Ishikawa (cell line): ENCODE data around the gene SEMA3B.

Experiments
- CEBPB ChIP-seq: IDR thresholded peaks from 2 replicates; pipeline ENCODE4 v1.6.1; 2012
- CREB1 ChIP-seq: IDR thresholded peaks from 2 replicates; pipeline ENCODE4 v1.6.1; 2012; ENCODE audit warnings: low read depth
- EGR1 ChIP-seq: IDR thresholded peaks from 2 replicates; pipeline ENCODE4 v1.6.1; 2012
- EP300 ChIP-seq: IDR thresholded peaks from 2 replicates; pipeline ENCODE4 v1.6.1; 2012; ENCODE audit warnings: borderline replicate concordance
- FOXM1 ChIP-seq: IDR thresholded peaks from 2 replicates; pipeline ENCODE4 v1.6.1; 2012; ENCODE audit warnings: low read depth, borderline replicate concordance
- RAD21 ChIP-seq: IDR thresholded peaks from 2 replicates; pipeline ENCODE4 v1.6.1; 2012; ENCODE audit warnings: low read depth
- TAF1 ChIP-seq: IDR thresholded peaks from 2 replicates; pipeline ENCODE4 v1.6.1; 2012; ENCODE audit warnings: low read depth, mild to moderate bottlenecking
- TEAD4 ChIP-seq: IDR thresholded peaks from 2 replicates; pipeline ENCODE4 v1.6.1; 2012
- YY1 ChIP-seq: IDR thresholded peaks from 2 replicates; pipeline ENCODE4 v1.6.1; 2012; ENCODE audit warnings: low read depth
- ZBTB7A ChIP-seq: IDR thresholded peaks from 2 replicates; pipeline ENCODE4 v1.6.1; 2012; ENCODE audit warnings: low read depth
- TF ChIP-seq, protein P1 (sequence below): IDR thresholded peaks from 2 replicates; pipeline ENCODE4 v1.6.1; 2012; ENCODE audit warnings: low read depth, mild to moderate bottlenecking
- TF ChIP-seq, protein P2 (sequence below): IDR thresholded peaks from 2 replicates; pipeline ENCODE4 v1.6.1; 2012
- TF ChIP-seq, protein P3 (sequence below): IDR thresholded peaks from 2 replicates; pipeline ENCODE4 v1.6.1; 2012

DNA sequence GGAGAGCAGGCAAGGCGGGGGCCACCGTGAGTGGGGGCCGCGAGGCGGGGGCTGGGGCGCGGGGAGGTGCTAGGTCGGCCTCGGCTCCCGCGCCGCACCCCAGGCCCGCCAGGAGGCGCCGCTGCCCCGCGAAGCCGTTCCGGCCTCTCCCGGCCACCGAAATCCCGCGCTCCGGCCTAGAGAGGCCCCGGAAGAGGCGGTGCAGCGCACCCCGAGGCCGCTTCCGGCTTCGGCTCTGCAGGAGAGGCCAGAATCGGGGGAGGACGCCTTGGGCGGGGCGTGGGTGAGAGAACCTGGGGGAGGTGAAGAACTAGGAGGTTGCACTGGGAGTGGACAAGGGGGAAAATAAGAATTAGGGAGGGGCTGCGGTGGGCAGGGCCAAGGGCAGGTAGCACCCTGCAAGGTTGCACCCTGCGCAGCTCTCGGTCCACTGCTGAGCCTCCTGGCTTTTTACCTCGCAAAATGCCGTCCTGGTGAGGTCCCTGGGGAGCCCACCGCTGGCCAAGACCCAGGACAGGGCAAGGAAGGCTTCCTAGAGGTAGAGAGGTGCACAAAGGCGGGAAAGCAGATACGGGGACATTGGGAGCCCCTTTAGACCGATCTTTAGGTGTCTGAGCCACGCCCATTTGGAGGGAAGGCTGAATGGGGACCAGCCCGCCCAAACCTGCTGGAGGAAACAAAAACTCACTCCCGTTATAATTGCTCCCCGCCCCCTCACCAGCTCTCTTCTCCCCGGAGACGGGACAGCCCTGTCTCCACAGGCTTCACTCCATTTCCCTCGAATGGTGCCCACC is 41.4 kb upstream of the SEMA3B start:
- TF ChIP-seq RAD21, result peak; percentile 81
- TF ChIP-seq, protein P1, sequence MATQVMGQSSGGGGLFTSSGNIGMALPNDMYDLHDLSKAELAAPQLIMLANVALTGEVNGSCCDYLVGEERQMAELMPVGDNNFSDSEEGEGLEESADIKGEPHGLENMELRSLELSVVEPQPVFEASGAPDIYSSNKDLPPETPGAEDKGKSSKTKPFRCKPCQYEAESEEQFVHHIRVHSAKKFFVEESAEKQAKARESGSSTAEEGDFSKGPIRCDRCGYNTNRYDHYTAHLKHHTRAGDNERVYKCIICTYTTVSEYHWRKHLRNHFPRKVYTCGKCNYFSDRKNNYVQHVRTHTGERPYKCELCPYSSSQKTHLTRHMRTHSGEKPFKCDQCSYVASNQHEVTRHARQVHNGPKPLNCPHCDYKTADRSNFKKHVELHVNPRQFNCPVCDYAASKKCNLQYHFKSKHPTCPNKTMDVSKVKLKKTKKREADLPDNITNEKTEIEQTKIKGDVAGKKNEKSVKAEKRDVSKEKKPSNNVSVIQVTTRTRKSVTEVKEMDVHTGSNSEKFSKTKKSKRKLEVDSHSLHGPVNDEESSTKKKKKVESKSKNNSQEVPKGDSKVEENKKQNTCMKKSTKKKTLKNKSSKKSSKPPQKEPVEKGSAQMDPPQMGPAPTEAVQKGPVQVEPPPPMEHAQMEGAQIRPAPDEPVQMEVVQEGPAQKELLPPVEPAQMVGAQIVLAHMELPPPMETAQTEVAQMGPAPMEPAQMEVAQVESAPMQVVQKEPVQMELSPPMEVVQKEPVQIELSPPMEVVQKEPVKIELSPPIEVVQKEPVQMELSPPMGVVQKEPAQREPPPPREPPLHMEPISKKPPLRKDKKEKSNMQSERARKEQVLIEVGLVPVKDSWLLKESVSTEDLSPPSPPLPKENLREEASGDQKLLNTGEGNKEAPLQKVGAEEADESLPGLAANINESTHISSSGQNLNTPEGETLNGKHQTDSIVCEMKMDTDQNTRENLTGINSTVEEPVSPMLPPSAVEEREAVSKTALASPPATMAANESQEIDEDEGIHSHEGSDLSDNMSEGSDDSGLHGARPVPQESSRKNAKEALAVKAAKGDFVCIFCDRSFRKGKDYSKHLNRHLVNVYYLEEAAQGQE, result no peak
- TF ChIP-seq EGR1, result peak; percentile 88
- TF ChIP-seq ZBTB7A, result peak; percentile 98
- TF ChIP-seq, protein P2, sequence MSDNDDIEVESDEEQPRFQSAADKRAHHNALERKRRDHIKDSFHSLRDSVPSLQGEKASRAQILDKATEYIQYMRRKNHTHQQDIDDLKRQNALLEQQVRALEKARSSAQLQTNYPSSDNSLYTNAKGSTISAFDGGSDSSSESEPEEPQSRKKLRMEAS, result no peak
- TF ChIP-seq TAF1, result 0 out of 2 replicates have a peak, but pooled peaks have one; percentile 53
- peak; percentile 54; the same call in 1 of the 2 replicates for TF ChIP-seq EP300
- no peak for TF ChIP-seq YY1
- peak; percentile 3; the same call in 1 of the 2 replicates for TF ChIP-seq CEBPB
- peak; percentile 45; the same call in 1 of the 2 replicates for TF ChIP-seq FOXM1
- TF ChIP-seq, protein P3, sequence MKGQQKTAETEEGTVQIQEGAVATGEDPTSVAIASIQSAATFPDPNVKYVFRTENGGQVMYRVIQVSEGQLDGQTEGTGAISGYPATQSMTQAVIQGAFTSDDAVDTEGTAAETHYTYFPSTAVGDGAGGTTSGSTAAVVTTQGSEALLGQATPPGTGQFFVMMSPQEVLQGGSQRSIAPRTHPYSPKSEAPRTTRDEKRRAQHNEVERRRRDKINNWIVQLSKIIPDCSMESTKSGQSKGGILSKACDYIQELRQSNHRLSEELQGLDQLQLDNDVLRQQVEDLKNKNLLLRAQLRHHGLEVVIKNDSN, result peak; percentile 23; the same call in 1 of the 2 replicates
- TF ChIP-seq CREB1, result no peak
- TF ChIP-seq TEAD4, result no peak; the same call in 1 of the 2 replicates
